ENCODE results near the gene DDI2. TPM values are rescaled to one million over a fixed set of nuclear protein-coding genes. Genes with fewer than 3 reads are reported as not detected.

DDI2 gene
- total and polyA plus RNA-seq, 4 donors, result 9.5 to 72.5 (median 42.0) TPM

- DNase-seq (ENCODE audit: low spot score), result no peak
- Histone ChIP-seq H3K9me3 (ENCODE audit: control insufficient read depth in 4 of 4, low read length in 3 of 4) (no peaks in the 10 kb centered on the region), H3K27ac (ENCODE audit: low read depth in 1 of 2, low read length in 2 of 2) (no peak overlapping the region), H3K9ac (ENCODE audit: low read depth in 1 of 2, low read length in 2 of 2) (no peak overlapping the region), H3K27me3 (ENCODE audit: control insufficient read depth in 4 of 4, insufficient read depth in 4 of 4, low read length in 3 of 4) (no peaks in the 10 kb centered on the region), H3K4me3 (ENCODE audit: low read depth in 1 of 3, low read length in 3 of 3) (no peak overlapping the region), H3K4me1 (ENCODE audit: control insufficient read depth in 4 of 4, insufficient read depth in 4 of 4, low read length in 3 of 4) (peaks cover 1 to 13% (median 9%) of the 10 kb centered on the region in 4 donors), H3K36me3 (ENCODE audit: control insufficient read depth in 4 of 4, insufficient read depth in 3 of 4, low read depth in 1 of 4, low read length in 3 of 4) (no peaks in the 10 kb centered on the region)
- no peak for TF ChIP-seq ATF3 (IDR thresholded peaks at IDR 0.05)
- TF ChIP-seq EGR1 (IDR thresholded peaks at IDR 0.05; ENCODE audit: low read depth in 2 of 2), result no peak
- no peak for TF ChIP-seq HNF4G (IDR thresholded peaks at IDR 0.05)
- TF ChIP-seq, protein P1, sequence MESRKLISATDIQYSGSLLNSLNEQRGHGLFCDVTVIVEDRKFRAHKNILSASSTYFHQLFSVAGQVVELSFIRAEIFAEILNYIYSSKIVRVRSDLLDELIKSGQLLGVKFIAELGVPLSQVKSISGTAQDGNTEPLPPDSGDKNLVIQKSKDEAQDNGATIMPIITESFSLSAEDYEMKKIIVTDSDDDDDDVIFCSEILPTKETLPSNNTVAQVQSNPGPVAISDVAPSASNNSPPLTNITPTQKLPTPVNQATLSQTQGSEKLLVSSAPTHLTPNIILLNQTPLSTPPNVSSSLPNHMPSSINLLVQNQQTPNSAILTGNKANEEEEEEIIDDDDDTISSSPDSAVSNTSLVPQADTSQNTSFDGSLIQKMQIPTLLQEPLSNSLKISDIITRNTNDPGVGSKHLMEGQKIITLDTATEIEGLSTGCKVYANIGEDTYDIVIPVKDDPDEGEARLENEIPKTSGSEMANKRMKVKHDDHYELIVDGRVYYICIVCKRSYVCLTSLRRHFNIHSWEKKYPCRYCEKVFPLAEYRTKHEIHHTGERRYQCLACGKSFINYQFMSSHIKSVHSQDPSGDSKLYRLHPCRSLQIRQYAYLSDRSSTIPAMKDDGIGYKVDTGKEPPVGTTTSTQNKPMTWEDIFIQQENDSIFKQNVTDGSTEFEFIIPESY (IDR thresholded peaks at IDR 0.05), result no peak
- TF ChIP-seq HNF4A (conservative IDR thresholded peaks at IDR 0.05), result no peak
- TF ChIP-seq, protein P2, sequence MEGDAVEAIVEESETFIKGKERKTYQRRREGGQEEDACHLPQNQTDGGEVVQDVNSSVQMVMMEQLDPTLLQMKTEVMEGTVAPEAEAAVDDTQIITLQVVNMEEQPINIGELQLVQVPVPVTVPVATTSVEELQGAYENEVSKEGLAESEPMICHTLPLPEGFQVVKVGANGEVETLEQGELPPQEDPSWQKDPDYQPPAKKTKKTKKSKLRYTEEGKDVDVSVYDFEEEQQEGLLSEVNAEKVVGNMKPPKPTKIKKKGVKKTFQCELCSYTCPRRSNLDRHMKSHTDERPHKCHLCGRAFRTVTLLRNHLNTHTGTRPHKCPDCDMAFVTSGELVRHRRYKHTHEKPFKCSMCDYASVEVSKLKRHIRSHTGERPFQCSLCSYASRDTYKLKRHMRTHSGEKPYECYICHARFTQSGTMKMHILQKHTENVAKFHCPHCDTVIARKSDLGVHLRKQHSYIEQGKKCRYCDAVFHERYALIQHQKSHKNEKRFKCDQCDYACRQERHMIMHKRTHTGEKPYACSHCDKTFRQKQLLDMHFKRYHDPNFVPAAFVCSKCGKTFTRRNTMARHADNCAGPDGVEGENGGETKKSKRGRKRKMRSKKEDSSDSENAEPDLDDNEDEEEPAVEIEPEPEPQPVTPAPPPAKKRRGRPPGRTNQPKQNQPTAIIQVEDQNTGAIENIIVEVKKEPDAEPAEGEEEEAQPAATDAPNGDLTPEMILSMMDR (IDR thresholded peaks at IDR 0.05; ENCODE audit: low read depth, low read length, missing input control), result no peak
- no peak for TF ChIP-seq RAD21 (IDR thresholded peaks at IDR 0.05)
- TF ChIP-seq GABPA (IDR thresholded peaks at IDR 0.05 in 1 of 2, conservative IDR thresholded peaks at IDR 0.05 in 1 of 2), result no peak
- TF ChIP-seq NR2F2 (IDR thresholded peaks at IDR 0.05), result no peak
- TF ChIP-seq JUND (IDR thresholded peaks at IDR 0.05), result no peak
- TF ChIP-seq SP1 (IDR thresholded peaks at IDR 0.05), result no peak
- no peak for TF ChIP-seq FOXA1 (IDR thresholded peaks at IDR 0.05)
- 71% methylated on average over 4 of the region's 4 CpGs for WGBS
Observed at GRCh38 chr1:15610167-15610566, 7.1 kb upstream of the DDI2 start.

- no peaks in the 10 kb centered on the region for H3K36me3 ChIP-seq (ENCODE audit: control insufficient read depth in 4 of 4, insufficient read depth in 3 of 4, low read depth in 1 of 4, low read length in 3 of 4)
- H3K9ac ChIP-seq (ENCODE audit: low read depth in 1 of 2, low read length in 2 of 2), result peak overlapping the region; percentile 44 to 78
- no peaks in the 10 kb centered on the region for H3K9me3 ChIP-seq (ENCODE audit: control insufficient read depth in 4 of 4, low read length in 3 of 4)
- H3K27ac ChIP-seq (ENCODE audit: low read depth in 1 of 2, low read length in 2 of 2), result peak overlapping the region; percentile 97 to 99
- 34% methylated on average over 16 of the region's 16 CpGs for WGBS
- peak overlapping the region; percentile 81 to 94 (median 85) for H3K4me3 ChIP-seq (ENCODE audit: low read depth in 1 of 3, low read length in 3 of 3)
- no peak for DNase-seq (ENCODE audit: low spot score)
- no peak for TF ChIP-seq GABPA (IDR thresholded peaks at IDR 0.05 in 1 of 2, conservative IDR thresholded peaks at IDR 0.05 in 1 of 2)
- no peak for TF ChIP-seq JUND (IDR thresholded peaks at IDR 0.05)
- TF ChIP-seq REST (IDR thresholded peaks at IDR 0.05), result no peak
- TF ChIP-seq HNF4A (conservative IDR thresholded peaks at IDR 0.05), result no peak
- TF ChIP-seq HNF4G (IDR thresholded peaks at IDR 0.05), result no peak
- TF ChIP-seq, protein P3, sequence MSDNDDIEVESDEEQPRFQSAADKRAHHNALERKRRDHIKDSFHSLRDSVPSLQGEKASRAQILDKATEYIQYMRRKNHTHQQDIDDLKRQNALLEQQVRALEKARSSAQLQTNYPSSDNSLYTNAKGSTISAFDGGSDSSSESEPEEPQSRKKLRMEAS (IDR thresholded peaks at IDR 0.05), result no peak
- TF ChIP-seq SP1 (IDR thresholded peaks at IDR 0.05), result no peak
- H3K4me1 ChIP-seq (ENCODE audit: control insufficient read depth in 4 of 4, insufficient read depth in 4 of 4, low read length in 3 of 4), result peaks cover 6 to 41% (median 29%) of the 10 kb centered on the region in 4 donors
- no peaks in the 10 kb centered on the region for H3K27me3 ChIP-seq (ENCODE audit: control insufficient read depth in 4 of 4, insufficient read depth in 4 of 4, low read length in 3 of 4)
Observed at GRCh38 chr1:15616373-15617172, 685 bp upstream of the DDI2 start.
